AG04449 (cell line): ENCODE measurements around the gene DGKI.

Experiments used
- CTCF ChIA-PET: fragments of 350-600 bp; formaldehyde crosslinking; extraction: SDS; loops from one replicate; lab custom pipeline; 2021; ENCODE audit warnings: antibody characterized with exemption; lab: Yijun Ruan, JAX
- POLR2A ChIA-PET: fragments of 400-600, 350-600 bp; formaldehyde crosslinking; extraction: SDS; loops from one replicate; lab custom pipeline; 2020; ENCODE audit warnings: antibody characterized with exemption, inconsistent platforms; lab: Yijun Ruan, JAX
- DNase-seq: peaks from one replicate; pipeline ENCODE4 v3.0.0-alpha.2; 2010; ENCODE audit warnings: low read depth, low spot score
- H3K4me3 ChIP-seq: 2 replicates; pipeline ENCODE4 v1.5.1; 2011; ENCODE audit warnings: low read depth, mild to moderate bottlenecking, control low read depth, low read length
- TF ChIP-seq, protein P1 (sequence below): IDR thresholded peaks from one replicate; pipeline ENCODE4 v1.5.1; 2011; ENCODE audit warnings: mild to moderate bottlenecking, moderate library complexity, low read length, control low read depth, inconsistent platforms; ENCODE audit not compliant: insufficient read depth; ENCODE audit errors: missing control alignments

Gene DGKI

DNA sequence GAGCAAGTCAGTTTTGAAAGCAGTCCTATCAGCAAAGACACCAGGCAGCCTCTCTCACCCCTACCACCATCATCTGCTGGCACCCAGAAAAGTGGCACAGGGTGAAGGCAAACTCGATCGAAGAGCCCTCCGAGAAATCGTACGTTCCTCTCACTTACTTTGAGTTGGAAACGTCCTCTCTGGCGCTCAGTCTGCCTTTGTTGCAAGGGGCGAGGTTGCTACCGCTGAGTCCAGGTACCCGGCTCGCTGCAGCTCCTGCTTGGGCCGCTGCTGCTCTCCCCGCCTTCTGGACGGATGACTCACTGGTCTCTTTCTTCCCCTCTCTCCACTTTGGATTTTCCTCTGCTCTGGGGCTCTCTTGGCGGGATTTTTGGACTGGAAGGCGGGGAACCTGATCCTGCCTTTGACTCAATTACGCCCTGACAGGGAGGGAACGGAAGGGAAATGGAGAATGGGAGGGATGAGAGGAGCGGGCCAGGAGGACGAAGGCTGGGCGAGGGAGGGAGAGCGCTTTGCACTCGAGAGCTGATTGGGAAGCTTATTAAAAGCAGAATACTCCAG lies 503.4 kb downstream of the DGKI start, which contains the start of gene PTN:
TSS of gene PTN (minus strand) at position 453 of the 561 bp plus-strand sequence. CDS start 88,760 bp downstream, outside the sequence.
- TF ChIP-seq, protein P1, sequence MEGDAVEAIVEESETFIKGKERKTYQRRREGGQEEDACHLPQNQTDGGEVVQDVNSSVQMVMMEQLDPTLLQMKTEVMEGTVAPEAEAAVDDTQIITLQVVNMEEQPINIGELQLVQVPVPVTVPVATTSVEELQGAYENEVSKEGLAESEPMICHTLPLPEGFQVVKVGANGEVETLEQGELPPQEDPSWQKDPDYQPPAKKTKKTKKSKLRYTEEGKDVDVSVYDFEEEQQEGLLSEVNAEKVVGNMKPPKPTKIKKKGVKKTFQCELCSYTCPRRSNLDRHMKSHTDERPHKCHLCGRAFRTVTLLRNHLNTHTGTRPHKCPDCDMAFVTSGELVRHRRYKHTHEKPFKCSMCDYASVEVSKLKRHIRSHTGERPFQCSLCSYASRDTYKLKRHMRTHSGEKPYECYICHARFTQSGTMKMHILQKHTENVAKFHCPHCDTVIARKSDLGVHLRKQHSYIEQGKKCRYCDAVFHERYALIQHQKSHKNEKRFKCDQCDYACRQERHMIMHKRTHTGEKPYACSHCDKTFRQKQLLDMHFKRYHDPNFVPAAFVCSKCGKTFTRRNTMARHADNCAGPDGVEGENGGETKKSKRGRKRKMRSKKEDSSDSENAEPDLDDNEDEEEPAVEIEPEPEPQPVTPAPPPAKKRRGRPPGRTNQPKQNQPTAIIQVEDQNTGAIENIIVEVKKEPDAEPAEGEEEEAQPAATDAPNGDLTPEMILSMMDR = no peak
- ChIA-PET POLR2A (no interaction called here), CTCF (interaction anchor here (1.0 to 1.1 kb wide), 3 partner anchors 7 to 249 kb away, joined by 3 read pairs; no protein-coding TSS in a partner anchor)
- DNase-seq = no peak
- H3K4me3 ChIP-seq = peak within 1 kb of the TSS; percentile 70

DNA sequence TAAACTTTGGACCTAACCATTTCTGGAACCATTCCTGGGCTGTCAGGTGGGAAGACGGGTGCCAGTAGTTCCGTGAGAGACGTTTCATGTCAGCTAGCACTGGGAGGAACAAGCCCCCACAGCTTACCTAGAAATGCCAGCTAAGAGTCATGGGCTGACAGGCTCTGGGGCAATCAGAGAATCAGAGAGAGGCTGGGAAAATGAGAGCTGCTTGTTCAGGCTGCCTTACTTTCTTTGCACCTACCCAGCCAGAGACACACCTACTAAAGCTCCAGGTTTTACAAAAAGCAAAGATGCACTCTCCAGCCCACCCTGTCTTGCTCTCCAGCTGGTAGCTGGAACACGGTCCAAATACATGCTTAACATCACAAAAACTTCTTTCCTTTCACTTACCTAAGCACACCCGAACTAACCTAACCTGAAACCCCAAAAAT lies 503.9 kb downstream of the DGKI start:
- no peak for DNase-seq
- peak overlapping the region; percentile 70 for H3K4me3 ChIP-seq
- TF ChIP-seq, protein P1 = no peak
- ChIA-PET POLR2A (no interaction called here), CTCF (interaction anchor here (1.0 to 1.4 kb wide), 2 partner anchors 11 to 249 kb away, joined by 3 to 4 read pairs; no protein-coding TSS in a partner anchor)

GRCh38 chr7:137342265-137342664 lies 504.5 kb downstream of the DGKI start:
- POLR2A ChIA-PET = no interaction called here

GRCh38 chr7:137337902-137338301 lies 508.9 kb downstream of the DGKI start:
- TF ChIP-seq, protein P1 = no peak
- POLR2A ChIA-PET = no interaction called here
- CTCF ChIA-PET = interaction anchor here (1.0 to 1.3 kb wide), 2 partner anchors 12 to 17 kb away, joined by 3 to 4 read pairs; no protein-coding TSS in a partner anchor
- DNase-seq = no peak
- H3K4me3 ChIP-seq = no peak overlapping the region

More at GRCh38 chr7:137342265-137342664, 504.5 kb downstream of the DGKI start:
- TF ChIP-seq, protein P1 = no peak
- CTCF ChIA-PET = interaction anchor here (0.8 to 1.4 kb wide), 3 partner anchors 11 to 250 kb away, joined by 3 to 7 read pairs (median 4); no protein-coding TSS in a partner anchor
- no peak for DNase-seq
- H3K4me3 ChIP-seq = peak overlapping the region; percentile 70

DNA sequence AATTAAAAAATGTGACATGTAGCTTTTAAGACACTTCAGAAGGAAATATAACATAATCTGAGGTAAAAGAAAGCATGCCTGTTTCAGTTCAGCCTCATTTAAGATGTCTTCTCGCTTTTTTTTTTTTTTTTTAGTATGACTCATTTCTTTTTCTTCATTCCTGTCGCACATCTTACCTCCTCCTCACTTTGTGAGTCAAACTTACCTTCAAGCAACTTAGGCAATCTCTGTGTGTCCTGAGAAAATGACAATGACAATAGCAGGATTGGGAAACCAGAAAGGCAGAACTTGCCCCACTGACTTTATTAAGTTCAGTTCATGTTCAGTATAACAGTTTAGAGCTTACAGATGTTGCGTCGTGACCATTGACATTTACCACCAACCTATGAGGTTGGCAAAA lies 511.0 kb downstream of the DGKI start:
- ChIA-PET POLR2A (no interaction called here), CTCF (interaction anchor here (1.0 kb wide), 1 partner anchor 8 kb away, joined by 3 read pairs; no protein-coding TSS in a partner anchor)
- no peak for DNase-seq
- TF ChIP-seq, protein P1 = no peak
- H3K4me3 ChIP-seq = no peak overlapping the region

- no peak overlapping the region for H3K4me3 ChIP-seq
- no peak for DNase-seq
- POLR2A ChIA-PET = no interaction called here
- TF ChIP-seq, protein P1 = no peak
- CTCF ChIA-PET = interaction anchor here (1.0 kb wide), 1 partner anchor 11 kb away, joined by 4 read pairs; no protein-coding TSS in a partner anchor
These were observed 515.4 kb downstream of the DGKI start for GRCh38 chr7:137331378-137331777.
